NCI-H2081 treated with DMSO at 0.1 percent for 48 hours (cell line): ENCODE data around the gene NLRP6.
"Not testable (repeated sequence)": the region's sequence is repeated elsewhere in the genome, so short reads cannot be mapped to it uniquely, and the experiment has no call there.

Source experiments
- DNase-seq: peaks from one replicate; lab custom pipeline; 2025; lab: John Stamatoyannopoulos, UW

Gene NLRP6

DNA sequence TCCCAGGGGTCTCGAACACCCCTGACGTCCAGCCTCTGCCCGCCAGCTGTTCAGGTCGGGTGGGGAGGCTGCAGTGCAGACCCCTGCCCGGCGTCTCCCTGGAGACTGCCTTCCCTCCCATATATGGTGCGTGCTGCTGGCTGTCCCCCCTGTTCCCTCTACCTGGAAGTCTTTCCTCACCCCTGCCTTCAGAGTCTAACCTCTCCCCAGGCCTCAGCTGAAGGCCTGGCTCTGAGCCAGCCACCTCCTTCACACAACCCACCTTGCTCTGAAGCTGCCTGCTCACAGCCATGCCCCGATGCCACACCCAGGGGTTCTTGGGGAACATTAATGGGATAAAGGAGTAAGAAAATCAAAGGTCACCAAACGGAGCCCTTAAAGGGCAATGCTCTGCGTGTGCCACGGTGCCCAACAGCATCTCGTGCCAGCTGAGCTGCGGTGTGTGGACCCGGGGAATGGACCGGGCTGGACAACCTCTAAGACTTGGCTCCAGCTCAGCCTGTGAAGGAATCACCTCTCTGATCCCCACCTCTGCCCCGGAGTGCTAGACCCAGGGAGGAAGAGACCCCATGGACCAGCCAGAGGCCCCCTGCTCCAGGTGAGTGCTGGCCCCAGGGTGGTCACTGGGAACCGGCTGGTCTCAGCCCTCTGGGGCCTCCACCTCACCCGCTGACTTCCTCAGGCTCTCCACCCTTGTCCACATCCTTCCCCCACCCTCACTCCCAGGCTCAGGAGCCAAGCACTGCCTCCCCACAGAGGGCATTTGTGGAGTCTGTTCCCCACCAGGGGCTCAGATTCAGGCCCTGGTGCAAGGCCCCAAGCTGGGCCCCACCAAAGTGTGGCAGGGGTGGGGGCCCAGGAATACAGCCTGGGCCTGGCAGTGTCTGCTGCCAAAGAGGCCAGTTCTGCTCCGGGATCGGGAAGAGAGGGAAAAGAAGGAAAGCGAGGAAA is at the start of gene NLRP6:
TSS of gene NLRP6 (plus strand) at position 407 of the 951 bp plus-strand sequence. CDS start at position 570, 163 bp downstream.
- DNase-seq: no peak

DNA sequence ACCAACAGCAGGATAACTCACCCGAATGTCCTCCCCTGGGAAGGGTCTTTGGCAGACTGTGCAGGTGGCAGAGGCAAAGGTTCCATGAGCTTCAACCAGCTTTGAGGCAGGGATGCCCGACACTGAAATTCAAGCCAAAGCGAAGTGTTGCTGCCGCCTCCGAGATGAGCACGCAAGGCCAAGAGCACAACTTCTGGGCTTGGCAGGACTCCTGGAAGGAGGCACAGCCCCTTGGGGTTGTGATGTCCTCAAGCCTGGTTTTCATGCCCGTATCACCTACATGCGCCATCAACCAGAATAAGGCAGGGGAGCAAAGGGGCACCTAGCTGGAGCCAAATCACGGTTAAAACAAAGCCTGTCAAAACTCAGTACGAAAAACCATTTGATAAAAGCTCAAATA is 47.8 kb upstream of the NLRP6 start:
- DNase-seq: no peak

DNA sequence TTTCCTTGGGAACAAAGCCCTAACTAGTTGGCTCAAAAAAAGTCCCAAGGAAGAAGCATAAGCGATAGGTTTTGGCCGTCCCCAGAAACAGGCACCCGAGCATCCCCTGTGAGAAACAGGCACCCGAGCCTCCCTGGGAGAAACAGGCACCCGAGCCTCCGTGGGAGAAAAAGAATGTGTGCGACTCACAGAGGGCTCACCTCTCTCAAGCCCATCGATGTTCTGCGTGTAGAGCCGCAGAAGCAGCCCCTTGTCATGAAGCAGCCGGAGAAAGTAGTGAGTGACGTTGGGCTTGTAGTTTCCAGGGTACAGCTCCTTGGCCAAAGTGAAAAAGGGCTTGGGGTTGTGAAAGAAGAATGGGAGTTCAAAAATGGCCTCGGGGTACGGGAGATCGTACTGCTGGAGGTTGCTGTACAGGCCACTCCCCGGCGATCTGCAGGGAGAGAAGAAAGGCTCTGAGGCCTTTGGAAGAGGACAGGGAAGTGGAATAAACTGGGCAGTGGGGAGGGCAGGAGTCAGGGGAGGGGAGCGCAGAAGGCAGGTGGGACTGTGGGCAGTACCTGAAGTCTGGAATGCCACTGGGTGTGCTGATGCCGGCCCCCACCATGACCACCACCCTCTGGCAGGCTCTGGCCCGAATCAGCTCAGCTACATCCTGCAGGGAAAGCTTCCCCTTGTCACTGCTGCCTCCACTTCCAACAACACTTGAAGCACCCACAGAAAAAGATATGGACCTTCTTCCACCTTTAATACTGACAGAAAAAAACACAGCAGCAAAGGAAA is 45.2 kb upstream of the NLRP6 start:
- DNase-seq: no peak

DNA sequence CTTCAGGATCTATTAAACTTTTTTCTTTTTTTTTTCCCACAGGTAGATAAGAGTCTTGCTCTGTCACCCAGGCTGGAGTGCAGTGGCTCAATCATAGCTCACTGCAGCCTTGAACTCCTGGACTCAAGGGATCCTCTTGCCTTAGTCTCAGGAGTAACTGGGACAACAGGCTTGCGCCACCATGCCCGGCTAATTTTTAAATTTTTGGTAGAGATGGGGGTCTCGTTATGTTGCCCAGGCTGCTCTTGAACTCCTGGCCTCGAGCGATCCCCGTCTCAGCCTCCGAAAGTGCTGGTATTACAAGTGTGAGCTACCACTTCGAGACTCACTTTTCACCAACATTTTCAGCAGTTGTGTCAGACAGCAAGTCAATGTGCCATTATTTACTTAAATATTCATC is 43.0 kb upstream of the NLRP6 start:
- no peak for DNase-seq

DNA sequence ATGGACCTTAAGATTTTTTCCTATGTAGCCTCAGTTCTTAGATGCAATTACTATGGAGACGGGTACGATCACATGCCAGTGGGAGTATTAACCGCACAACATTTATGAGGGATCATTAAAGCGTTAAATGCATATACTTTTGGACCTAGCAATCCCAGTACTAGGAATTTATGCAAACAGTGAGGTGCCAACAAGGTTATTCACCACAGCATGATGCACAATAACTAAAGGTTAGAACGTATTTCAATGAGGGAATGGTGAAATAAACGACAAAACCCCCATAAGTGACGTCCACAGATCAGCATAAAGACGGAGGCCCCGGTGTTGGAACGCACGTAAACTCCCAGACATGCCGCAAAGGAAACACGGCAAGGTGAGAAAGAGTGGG is 42.6 kb upstream of the NLRP6 start:
- no peak for DNase-seq

DNA sequence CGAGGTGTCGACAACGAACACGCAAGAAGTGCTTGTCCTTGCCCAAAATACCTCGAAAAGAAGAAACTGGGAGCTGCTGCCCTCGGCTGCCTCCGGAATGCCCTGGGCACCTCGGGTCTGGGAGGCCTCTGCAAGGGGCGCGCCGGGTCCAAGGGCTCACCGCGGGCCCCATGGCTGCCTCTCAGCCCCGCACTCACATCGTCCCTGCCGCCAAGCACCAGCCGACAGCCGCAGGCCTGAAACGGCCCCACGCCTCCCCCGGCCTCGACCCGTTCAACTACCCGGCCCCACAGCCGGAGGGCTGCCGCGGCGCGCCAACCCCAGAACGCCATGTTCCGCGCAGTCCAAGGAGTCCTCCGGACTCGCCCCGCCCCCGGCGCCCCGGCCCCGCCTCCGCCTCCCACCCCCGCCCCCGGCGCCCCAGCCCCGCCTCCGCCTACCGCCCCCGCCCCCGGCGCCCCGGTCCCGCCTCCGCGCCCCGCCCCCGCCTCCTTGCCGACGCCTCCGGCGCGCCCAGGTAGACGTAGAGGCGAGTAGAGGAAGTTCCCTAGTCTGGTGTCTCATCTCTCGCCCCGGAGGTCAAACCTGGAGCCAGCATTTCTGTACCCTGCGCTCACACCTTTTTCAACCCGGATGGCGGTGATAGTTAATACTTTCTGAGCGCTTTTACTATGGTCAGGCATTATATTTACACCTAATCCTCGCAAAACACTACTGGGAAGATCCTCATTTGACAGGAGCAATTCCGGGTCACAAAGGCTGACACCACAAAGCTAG is 42.0 kb upstream of the NLRP6 start, which contains the start of gene SIRT3:
TSS of gene SIRT3 (minus strand) at position 346 of the 777 bp plus-strand sequence. CDS start at position 332, 14 bp downstream.
- DNase-seq: peak; percentile 16

DNA sequence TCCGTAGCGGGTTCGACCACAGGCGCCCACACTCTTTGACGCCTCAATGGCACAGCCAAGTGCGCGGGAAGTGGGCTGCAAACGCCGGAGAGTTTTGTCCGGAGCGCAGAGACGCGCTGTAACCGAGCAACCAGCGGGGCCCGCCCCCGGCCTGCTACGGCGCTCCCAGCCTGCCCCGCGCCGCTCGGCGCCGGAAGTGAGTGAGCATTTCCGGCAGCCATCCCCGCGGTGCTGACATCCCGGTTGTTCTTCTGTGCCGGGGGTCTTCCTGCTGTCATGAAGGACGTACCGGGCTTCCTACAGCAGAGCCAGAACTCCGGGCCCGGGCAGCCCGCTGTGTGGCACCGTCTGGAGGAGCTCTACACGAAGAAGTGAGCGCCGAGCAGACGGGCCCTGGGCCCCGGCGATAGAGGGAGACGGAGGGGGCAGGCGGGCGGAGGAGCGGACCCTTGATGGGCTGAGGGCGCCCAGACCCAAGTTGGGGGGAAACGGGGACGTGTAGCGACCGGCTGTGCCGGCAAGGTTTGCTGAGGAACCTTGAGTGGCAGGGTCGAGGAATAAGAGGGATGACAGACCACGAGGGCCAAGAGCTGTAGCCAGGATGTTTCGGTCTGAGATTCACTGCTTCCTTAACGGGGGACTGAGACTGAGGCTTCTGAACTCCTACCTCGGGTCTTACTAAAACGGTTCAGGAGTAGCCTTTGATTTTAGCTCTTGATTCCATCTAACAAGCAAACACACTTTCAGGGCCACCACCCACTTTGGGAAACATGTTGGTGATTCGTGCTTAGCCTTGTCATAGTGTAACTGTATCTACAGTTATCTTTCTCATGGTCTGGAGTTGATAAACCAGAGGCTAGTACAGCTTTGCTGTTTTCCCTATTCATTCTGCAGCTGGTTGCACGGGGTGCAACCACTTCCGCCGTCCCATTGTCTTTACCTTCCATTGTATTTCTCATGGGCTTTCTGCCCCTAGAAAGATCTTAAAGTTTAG is 41.1 kb upstream of the NLRP6 start, which contains the start of gene PSMD13:
TSS of gene PSMD13 (plus strand) at position 203 of the 994 bp plus-strand sequence. CDS start at position 277, 74 bp downstream.
- peak; percentile 43 for DNase-seq

DNA sequence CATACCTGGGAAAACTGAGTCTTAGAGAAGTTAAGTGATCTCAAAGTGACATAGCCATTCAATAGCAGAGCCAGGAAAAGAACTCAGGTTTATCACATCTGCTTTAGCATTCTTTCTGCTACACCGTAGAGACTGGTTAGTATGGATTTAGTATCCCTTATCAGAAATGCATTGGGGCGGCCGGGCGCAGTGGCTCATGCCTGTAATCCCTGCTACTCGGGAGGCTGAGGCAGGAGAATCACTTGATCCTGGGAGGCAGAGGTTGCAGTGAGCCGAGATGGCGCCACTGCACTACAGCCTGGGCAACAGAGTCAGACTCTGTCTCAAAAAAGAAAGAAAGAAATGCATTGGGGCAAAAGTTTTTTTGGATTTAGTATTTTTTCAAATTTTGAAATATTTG is 39.9 kb upstream of the NLRP6 start:
- not testable (repeated sequence) for DNase-seq

DNA sequence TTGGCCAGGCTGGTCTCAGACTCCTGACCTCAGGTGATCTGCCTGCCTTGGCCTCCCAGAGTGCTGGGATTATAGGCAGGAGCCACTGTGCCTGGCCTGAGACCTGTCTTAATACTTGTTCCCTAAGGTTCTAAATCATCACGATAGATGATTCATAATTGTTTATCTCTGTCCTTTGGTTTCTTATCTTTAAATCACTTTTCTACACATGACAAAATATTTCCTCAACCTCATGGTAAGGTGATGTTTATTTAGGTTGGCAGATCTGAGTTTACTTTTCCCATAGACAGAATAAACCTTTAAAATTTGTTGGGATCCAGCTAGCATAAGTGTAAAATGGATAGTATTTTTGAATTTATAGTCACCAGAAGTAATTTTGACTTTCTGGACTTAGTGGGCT is 37.9 kb upstream of the NLRP6 start:
- DNase-seq: no peak

DNA sequence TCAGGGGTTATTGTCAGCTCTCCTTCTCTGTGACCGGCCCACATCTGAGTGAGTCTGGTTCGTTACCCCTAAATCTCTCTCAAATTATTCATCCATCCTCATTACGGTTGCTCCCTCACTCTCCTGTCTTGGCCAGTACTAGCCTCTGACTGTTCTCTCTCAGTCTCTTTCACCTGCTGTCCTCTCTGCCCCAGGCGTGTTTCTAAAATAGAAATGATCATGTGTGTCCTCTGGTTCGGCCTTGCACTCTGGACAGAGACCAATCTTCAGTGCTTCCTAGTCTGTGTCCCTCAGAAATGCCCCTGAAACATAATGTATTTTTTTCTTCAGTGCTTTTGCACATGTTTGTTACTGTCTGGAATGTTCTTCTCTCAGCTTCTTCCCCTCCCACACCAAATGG is 36.6 kb upstream of the NLRP6 start:
- no peak for DNase-seq

DNA sequence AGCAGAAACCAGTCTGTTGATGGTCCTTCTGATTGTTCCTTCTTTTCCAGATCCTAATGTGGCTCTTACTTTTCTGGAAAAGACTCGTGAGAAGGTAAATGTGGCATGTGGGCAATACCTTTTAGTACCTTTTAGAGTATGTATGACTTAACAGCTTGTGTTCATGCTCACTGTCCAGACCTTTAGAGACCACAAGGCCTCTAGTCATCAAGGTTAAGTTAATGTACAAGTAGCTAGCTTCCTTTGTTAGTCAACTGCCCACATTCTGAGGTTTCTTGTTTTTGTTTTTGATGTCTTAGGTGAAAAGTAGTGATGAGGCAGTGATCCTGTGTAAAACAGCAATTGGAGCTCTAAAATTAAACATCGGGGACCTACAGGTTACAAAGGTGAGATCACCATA is 33.8 kb upstream of the NLRP6 start:
- no peak for DNase-seq

DNA sequence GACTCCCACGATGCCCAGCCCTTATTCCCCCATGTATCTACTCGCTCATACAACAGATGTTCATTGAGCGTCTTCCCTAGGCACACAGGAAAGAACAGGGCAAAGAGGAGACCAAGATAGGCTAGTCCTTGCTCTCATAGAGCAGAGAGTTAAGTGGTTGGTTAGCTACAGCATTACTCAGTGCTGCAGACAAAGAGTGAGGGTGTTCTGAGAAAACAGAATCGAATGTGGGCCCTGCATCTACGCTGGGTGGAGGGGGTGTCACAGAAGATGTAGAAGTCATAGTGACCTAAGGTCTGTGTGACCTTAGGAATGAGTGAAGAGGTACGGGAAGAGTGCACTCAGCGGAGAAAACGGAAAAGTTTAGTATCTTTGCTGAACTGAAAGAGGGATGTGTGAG is 29.1 kb upstream of the NLRP6 start:
- DNase-seq: no peak

DNA sequence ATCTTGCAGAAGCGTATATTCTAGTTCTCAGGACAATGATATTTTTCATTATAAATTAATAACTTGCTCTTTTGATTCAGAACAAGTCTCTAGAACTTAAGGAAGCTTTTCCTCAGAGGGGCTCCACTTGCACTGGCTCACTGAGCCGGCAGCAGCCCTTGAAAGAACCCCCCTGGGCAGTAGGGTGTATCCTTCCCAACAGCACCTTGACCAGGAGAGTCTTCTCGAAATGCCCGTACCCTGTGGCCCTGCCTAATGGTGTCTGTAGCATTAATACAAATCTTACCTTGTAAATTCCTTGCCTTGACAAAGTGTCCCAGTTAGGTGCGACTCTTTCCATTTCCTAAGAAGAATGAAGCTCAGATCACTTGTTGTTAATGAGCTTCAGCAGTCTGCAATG is 27.9 kb upstream of the NLRP6 start:
- DNase-seq: no peak

DNA sequence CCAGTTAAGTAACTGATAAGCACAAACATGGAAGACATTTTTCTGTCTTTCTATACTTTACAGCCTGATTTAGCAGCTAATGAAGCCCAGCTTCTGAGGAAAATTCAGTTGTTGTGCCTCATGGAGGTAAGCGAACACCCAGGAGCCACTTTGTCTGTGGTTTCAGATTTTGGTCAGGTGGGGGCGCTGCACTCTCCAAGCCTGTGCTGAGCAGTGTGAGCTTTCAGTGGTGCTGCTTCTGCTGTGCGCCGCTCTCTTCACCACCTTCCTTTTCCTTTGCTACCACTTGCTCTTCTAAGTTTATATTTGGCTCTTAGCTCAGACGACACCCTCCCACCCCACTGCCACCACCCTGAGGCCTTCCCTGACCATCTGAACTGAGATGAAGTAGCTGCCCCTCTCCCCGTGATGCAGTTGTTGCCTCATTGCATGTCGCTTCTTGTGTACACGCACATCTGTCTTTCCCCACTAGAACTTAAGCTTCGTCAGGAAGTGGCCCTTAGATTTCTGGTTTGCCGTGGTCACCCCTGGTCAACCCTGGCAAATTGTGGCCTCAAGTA is 27.4 kb upstream of the NLRP6 start:
- DNase-seq: no peak

DNA sequence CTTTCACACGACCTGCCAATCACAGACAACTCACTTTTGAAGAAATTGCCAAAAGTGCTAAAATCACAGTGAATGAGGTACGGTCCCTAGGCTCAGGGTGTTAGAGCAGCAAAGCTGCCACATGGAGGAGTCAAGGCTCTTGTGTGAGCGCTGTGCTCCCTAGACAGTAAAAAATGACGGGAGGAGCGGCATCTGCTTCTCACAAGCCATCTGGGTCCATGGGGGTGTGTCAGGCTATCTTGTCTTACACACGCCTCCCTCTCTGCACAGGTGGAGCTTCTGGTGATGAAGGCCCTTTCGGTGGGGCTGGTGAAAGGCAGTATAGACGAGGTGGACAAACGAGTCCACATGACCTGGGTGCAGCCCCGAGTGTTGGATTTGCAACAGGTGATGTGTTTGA is 26.7 kb upstream of the NLRP6 start:
- DNase-seq: no peak

DNA sequence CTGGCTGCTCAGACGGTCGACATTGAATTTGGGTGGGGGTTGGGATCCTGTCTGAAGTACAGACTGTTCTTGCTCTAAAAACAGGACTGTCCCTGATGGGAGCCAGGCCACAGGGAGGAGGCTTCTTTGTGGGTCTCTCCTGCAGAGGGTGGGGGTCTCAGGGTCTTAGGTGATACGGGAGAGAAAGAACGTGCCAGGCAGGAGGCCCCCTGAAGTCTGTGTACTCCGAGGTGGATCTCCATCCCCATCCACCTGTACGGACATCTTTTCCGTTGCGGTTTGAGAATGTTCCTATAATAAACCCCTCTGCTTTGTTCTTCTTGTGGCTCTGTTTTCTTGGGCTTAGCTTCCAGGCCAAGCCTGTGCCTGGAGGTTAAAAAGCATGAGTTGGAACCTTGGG is 25.5 kb upstream of the NLRP6 start:
- no peak for DNase-seq

DNA sequence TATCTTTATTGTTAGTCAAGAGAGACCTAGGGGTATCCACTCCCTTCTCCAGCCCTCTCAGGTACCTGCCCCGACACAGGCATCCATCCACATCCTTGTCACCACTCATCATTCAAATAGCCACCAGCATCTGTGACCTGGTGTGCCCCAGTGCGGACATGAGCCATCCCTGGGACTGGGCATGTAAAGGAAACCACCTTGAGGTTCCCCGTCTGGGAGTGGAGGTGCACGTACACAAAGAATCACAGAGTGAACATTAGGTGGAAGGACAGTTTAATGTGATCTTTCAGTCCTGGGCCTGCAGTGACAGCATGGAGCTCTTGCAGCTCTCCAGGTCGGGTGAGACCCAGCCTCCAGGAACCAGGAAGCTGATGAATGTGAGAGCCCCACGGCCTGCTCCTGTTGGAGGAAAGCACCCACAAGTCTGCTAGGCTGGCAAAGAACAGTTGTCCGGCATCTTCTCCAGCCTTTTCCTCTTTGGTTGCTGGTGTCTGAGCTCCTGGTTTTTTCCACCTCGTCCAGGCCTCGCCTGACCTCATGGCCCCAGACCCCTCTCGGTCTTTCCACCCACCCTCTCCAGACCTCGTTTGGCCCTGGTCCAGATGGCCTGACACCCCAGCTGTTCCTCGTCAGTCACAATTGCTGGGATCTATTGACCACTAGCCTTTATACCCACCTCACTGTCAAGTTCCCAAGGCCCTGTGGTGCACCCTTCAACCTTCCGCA is 24.9 kb upstream of the NLRP6 start:
- no peak for DNase-seq

DNA sequence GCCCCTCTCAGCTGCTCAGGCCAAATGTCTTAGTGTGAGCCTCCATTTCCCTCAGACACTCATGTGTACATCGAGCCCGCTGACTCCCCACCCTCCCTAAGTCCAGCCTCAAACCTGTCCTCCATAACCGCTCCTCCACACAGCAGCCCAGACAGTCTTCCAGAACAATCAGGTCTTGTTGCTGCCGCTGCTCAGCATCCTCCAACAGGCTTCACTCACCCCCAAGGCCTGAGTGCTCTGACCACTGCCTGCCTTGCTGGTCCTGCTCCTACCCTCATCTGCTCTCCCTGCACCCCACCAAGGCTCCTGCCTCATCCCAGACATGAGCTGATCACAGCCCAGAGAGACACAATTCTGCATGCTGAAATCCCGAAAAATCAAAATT is 24.3 kb upstream of the NLRP6 start:
- DNase-seq: no peak

DNA sequence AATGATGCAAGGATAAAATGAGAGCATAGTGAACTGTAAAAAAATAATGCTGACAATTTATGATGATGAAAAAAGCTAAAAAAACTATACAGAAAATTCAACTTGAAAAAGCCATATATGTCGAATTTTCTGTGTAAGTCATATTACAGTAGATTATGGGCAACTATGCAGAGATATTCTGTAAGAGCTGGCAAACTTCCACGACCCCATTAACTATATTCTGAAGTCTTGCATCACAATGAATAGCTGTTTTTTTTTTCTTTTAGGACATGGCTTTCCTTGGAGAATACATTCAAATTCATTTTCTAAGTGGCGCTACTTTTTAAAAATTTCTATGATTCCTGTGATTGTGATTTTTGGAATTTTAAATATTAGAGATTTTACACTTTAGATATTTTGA is 23.0 kb upstream of the NLRP6 start:
- DNase-seq: no peak

DNA sequence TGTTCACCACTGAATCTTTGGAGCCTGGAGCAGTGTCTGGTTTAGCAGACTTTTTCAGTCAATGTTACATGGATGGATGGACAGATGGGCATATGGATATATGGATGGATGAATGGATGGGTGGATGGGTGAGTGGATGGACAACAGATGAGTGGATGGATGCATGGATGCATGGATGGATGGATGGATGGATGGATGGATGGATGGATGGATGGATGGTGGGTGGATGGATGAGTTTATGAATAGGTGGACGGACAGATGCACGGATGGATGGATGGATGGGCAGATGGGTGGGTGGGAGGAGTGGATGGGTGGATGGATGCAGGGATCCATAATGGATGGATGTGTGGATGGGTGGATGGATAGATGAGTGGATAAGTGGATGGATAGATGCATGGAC is 22.4 kb upstream of the NLRP6 start:
- no peak for DNase-seq
